Measurements from ENCODE around the gene CHD6. TPM values are rescaled to one million over a fixed set of nuclear protein-coding genes. Genes with fewer than 3 reads are reported as not detected.
A peak's percentile ranks its signal among the peaks of the same experiment; 100 is the strongest.

Gene CHD6, protein sequence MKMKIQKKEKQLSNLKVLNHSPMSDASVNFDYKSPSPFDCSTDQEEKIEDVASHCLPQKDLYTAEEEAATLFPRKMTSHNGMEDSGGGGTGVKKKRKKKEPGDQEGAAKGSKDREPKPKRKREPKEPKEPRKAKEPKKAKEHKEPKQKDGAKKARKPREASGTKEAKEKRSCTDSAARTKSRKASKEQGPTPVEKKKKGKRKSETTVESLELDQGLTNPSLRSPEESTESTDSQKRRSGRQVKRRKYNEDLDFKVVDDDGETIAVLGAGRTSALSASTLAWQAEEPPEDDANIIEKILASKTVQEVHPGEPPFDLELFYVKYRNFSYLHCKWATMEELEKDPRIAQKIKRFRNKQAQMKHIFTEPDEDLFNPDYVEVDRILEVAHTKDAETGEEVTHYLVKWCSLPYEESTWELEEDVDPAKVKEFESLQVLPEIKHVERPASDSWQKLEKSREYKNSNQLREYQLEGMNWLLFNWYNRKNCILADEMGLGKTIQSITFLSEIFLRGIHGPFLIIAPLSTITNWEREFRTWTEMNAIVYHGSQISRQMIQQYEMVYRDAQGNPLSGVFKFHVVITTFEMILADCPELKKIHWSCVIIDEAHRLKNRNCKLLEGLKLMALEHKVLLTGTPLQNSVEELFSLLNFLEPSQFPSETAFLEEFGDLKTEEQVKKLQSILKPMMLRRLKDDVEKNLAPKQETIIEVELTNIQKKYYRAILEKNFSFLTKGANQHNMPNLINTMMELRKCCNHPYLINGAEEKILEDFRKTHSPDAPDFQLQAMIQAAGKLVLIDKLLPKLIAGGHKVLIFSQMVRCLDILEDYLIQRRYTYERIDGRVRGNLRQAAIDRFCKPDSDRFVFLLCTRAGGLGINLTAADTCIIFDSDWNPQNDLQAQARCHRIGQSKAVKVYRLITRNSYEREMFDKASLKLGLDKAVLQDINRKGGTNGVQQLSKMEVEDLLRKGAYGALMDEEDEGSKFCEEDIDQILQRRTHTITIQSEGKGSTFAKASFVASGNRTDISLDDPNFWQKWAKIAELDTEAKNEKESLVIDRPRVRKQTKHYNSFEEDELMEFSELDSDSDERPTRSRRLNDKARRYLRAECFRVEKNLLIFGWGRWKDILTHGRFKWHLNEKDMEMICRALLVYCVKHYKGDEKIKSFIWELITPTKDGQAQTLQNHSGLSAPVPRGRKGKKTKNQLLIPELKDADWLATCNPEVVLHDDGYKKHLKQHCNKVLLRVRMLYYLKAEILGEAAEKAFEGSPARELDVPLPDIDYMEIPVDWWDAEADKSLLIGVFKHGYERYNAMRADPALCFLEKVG (N-terminal part only)
- total RNA-seq (2014; rRNA removed; shearing (Covaris generic)) = 17.5 and 20.9 TPM in 2 replicates

DNA sequence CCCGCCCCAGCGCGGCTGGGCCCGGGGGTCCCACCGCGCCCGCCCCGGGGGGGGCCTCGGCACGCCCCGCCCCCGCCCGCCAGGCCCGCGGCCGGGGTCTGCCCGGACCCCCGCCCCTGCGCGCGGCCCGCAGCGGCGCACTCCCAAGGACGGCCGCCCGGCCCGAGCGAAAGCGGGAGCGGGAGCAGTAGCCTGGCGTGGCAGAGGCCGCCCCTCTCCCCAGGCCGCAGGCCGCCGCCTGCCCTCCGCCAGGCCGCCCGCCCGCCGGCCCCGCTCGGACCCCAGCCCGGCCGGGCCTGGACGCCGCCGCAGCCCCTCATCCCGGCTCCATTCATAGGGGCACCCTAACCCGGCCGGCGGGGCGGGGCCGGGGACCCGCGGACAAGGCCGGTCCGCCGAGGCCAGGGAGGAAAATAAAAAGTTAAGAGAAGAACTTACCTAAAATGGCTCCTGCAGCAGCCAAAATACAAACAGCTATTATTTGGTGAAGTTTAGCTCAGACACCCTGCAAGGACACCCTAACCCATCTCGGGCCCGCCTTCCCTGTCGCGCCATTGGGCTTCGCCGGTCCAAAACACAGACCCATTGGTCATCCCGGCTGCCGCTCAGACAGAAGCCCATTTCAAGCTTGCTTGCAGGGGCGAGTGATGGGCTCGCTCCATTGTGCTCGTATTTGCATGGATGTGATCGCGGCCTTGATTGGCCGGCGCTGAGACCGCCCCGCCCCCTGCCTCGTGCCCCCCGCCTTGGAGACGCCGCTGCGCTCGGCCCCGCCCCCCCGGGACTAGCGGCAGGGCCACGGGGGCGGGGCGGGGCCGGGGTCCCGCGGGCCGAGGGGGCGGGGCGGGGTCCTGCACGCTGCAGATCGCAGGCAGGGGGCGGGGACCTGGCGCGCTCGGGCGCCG is at the start of gene CHD6:
Gene CHD6, minus strand, starts transcription at position 476 of the 905 bp plus-strand sequence. CDS start 67,040 bp downstream, outside the sequence.
- Histone ChIP-seq H3K9me3 (replicated peaks) (no peaks in the 10 kb centered on the region), H3K36me3 (no peaks in the 10 kb centered on the region), H3K4me1 (replicated peaks) (peaks cover 9% of the 10 kb centered on the region; the same call in 1 of the 2 replicates), H3K27me3 (replicated peaks) (peaks cover 2% of the 10 kb centered on the region; the same call in 1 of the 2 replicates), H3K4me3 (peak within 1 kb of the TSS; percentile 82), H3K27ac (peak within 1 kb of the TSS; percentile 52)
- DNase-seq (ENCODE audit: low read depth in 1 of 2, low spot score in 2 of 2) = peak; percentile 95 to 100

DNA sequence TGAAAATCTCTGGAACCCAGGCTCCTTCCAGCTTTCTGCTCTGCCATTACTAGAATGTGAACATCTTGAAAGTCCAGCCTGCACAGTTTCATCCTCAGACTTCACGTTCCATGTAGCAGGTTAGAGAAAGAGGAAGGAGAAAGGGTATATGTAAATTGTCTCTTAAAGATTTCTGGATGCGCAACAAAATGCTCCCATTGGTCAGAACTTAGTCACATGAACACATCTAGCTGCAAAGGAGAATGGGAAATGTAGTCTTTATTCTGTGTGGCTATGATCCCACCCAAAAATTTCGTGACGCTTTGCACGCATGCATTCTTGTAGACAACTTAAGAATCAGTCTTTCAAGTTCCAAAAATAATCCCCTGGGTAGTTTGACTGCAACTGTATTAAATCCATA is 46.4 kb upstream of the CHD6 start:
- no peaks in the 10 kb centered on the region; the same call in 1 of the 2 replicates for H3K27me3 ChIP-seq (replicated peaks)
- no peak overlapping the region for H3K27ac ChIP-seq
- H3K36me3 ChIP-seq = no peaks in the 10 kb centered on the region
- no peak overlapping the region for H3K4me3 ChIP-seq
- no peaks in the 10 kb centered on the region for H3K4me1 ChIP-seq (replicated peaks)
- H3K9me3 ChIP-seq (replicated peaks) = no peaks in the 10 kb centered on the region
- DNase-seq (ENCODE audit: low read depth in 1 of 2, low spot score in 2 of 2) = no peak

DNA sequence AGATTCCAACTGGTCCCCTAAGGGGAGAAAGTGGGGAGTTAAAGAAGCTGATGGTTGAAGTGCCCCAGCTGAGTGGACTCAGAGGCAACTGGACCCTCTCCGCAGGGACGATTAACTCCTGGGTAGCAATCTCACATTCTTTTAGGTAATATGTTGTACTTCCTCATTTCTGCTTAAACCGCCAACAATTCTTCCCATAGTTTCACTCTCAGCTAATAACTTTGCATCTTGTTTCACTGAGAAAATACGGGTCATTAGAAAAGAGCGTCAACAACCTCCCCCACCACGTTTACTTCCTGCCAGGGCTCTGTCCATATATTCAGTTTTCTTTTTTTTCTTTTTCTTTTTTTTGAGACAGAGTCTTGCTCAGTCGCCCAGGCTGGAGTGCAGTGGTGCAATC is 39.5 kb upstream of the CHD6 start:
- Histone ChIP-seq H3K4me1 (replicated peaks) (no peaks in the 10 kb centered on the region), H3K4me3 (no peak overlapping the region), H3K9me3 (replicated peaks) (no peaks in the 10 kb centered on the region), H3K36me3 (no peaks in the 10 kb centered on the region), H3K27me3 (replicated peaks) (no peaks in the 10 kb centered on the region), H3K27ac (no peak overlapping the region)
- DNase-seq (ENCODE audit: low read depth in 1 of 2, low spot score in 2 of 2) = no peak

DNA sequence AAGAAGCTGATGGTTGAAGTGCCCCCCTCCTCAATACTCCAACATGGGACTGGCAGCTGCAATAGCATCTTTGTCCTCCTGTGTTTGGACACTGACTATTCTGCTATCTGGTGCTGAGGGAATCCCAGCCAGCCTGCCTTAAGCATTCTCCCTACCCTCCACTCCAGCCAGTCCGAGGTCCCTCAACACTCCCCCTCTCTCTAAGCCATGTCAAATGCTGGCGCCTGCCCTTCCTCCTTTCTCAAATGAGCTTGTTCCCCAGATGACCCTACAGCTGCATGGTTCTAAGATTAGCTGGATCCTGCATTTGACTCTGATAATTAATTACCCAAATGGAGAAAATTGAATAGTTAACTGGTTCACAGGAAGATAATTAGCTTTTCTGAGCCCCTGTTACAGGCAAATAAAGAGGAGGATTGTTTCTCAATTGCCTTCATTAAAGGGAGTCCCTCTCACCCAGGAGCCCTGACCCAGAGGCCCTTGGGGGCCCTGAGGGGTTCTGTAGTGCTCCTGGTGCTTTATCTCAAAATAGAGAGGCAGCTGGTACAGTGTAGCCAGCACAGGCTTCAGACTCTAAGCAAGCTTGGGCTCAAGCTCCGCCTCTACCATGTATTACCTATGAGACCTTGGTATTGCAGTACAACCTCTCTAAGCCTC is 37.9 kb upstream of the CHD6 start:
- Histone ChIP-seq H3K9me3 (replicated peaks) (no peaks in the 10 kb centered on the region), H3K4me3 (no peak overlapping the region), H3K27ac (no peak overlapping the region), H3K27me3 (replicated peaks) (no peaks in the 10 kb centered on the region; the same call in 1 of the 2 replicates), H3K36me3 (no peaks in the 10 kb centered on the region), H3K4me1 (replicated peaks) (no peaks in the 10 kb centered on the region)
- no peak for DNase-seq (ENCODE audit: low read depth in 1 of 2, low spot score in 2 of 2)

DNA sequence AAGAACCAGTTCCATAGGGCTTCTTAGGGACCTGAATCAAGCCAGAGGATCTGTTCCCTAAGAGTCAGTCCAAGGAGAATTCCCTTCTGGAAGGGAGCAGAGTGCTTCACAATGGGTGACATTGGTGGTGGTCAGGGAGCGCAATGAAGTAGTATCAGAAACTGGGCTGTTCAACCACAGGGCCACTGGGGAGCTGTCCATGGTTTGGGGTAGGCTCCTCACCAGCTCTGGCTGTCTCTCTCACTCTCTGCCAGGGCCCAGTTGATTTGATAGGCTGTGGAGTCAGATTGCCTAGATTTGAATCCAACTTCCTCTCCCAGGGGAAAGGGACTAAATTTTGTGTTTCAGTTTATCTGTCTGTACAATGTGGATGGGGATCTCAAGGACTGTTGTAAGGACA is 36.7 kb upstream of the CHD6 start:
- no peak for DNase-seq (ENCODE audit: low read depth in 1 of 2, low spot score in 2 of 2)
- Histone ChIP-seq H3K4me1 (replicated peaks) (no peaks in the 10 kb centered on the region), H3K4me3 (no peak overlapping the region), H3K36me3 (no peaks in the 10 kb centered on the region), H3K27ac (no peak overlapping the region), H3K27me3 (replicated peaks) (no peaks in the 10 kb centered on the region; the same call in 1 of the 2 replicates), H3K9me3 (replicated peaks) (no peaks in the 10 kb centered on the region)

DNA sequence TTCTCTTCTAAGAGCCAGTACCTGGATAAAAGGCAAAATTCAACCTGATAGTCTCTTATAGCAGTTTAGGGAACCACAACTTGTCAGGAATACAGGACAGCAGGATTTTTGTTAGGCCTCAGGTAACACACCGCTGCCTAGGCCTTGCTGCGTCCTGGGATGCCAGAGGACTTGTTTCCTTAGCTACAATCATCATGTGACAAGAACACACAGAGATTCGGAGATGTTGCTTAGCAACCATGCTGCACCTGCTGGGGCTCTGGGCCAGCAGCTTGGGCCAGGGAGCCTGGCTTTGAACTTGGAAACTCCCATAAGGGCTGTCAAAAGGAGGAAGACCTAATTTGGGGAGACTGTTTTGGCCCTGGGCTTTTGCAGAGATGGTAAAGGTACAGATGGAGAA is 36.1 kb upstream of the CHD6 start:
- DNase-seq (ENCODE audit: low read depth in 1 of 2, low spot score in 2 of 2) = no peak
- no peak overlapping the region for H3K27ac ChIP-seq
- H3K27me3 ChIP-seq (replicated peaks) = no peaks in the 10 kb centered on the region; the same call in 1 of the 2 replicates
- H3K4me1 ChIP-seq (replicated peaks) = no peaks in the 10 kb centered on the region
- H3K36me3 ChIP-seq = no peaks in the 10 kb centered on the region
- no peaks in the 10 kb centered on the region for H3K9me3 ChIP-seq (replicated peaks)
- no peak overlapping the region for H3K4me3 ChIP-seq

DNA sequence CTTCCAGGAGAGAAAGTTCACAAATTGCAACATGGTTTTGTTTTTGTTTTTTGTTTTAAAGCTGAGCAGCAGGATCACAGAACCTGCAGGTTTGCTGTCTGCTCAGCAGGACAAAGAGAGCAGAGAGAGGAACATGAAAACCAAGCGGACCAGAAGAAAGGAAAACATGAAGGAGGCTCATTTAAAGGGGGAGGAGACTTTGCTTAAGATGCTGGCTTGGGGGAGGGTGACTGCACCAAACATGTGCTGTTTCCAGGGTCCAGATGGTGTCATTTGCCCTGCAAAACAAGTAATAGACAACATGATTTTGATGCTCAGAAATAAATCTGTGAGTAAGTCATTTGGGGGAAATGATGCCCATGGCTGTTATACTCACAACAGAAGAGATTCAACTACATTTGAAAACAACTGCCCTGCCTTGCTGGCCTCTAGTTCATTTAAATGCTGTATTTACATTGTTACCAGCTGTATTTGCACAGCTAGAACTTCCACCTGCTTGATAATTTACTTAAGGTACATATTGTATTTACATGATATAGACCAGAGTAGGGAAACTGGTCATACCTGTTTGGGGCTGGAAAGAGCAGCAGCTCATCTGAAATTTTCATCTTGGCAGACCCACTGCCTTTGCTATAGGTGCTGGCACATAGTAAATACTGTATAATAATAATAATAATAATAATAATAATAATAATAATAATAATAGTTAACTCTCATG is 32.2 kb upstream of the CHD6 start:
- Histone ChIP-seq H3K4me1 (replicated peaks) (no peaks in the 10 kb centered on the region), H3K9me3 (replicated peaks) (no peaks in the 10 kb centered on the region), H3K4me3 (no peak overlapping the region), H3K27me3 (replicated peaks) (no peaks in the 10 kb centered on the region; the same call in 1 of the 2 replicates), H3K36me3 (no peaks in the 10 kb centered on the region), H3K27ac (no peak overlapping the region)
- DNase-seq (ENCODE audit: low read depth in 1 of 2, low spot score in 2 of 2) = no peak

DNA sequence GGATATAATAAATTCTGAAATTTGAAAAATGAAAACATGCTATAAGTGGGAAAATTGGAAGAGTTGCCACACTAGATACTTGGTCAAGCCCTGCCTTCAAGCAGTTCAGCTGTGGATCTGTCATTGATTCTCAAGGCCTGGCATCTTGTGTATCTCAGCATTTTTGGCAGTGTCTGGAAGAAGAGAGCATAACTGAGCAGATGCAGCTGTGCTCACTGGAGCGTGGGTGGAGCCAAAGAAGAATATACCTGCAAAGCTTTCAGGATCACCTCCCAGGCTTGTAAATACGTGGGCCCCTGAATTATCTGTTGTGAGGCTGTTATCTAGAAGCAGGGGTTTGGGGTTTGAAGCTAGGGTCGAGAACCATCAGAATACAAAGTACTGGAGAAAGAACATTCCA is 31.3 kb upstream of the CHD6 start:
- DNase-seq (ENCODE audit: low read depth in 1 of 2, low spot score in 2 of 2) = no peak
- Histone ChIP-seq H3K9me3 (replicated peaks) (no peaks in the 10 kb centered on the region), H3K4me3 (no peak overlapping the region), H3K27me3 (replicated peaks) (no peaks in the 10 kb centered on the region; the same call in 1 of the 2 replicates), H3K27ac (no peak overlapping the region), H3K36me3 (no peaks in the 10 kb centered on the region), H3K4me1 (replicated peaks) (no peaks in the 10 kb centered on the region)

DNA sequence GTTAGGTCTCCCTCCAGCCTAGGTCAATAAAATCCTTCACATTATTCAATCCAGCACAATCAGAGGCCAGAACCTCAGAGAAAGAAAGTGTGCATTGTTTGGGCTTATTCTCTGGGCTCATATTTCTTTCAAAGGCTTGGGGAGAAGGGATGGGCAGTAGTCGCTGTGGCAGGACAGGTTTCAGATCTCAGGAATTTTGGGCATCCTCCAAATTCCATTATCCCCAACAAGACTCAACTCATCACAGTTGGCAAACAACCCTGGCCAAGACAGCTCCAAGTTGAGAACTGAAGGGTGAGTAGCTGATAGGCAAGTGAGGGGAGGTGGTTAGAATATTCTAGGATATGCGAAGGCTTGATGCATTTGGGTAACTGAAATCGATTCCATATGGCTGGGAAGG is 27.2 kb upstream of the CHD6 start:
- no peaks in the 10 kb centered on the region for H3K9me3 ChIP-seq (replicated peaks)
- H3K27ac ChIP-seq = no peak overlapping the region
- H3K36me3 ChIP-seq = no peaks in the 10 kb centered on the region
- H3K4me1 ChIP-seq (replicated peaks) = peaks cover 6% of the 10 kb centered on the region
- no peak for DNase-seq (ENCODE audit: low read depth in 1 of 2, low spot score in 2 of 2)
- H3K27me3 ChIP-seq (replicated peaks) = no peaks in the 10 kb centered on the region; the same call in 1 of the 2 replicates
- H3K4me3 ChIP-seq = no peak overlapping the region

DNA sequence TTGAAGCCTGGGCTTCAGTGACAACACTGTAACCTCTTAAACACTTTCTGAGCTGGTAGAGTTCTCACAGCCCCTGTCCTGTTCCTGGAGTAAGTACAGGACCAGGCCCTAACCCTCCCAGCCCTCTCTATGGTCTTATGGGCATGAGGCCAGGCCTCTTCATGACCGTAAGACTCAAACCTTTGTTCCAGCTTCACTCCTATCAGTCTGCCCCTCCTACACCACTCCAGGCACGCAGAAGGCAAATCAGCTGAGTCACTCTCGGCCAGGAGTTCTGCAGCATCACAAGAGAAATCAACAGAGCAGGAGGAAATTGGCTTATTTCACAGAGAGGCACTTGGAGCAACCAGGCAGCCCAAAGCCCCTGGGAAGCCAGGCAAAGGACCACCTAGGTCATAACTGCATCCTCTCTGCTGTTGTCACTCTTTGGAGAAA is 25.3 kb upstream of the CHD6 start:
- Histone ChIP-seq H3K27ac (no peak overlapping the region), H3K36me3 (no peaks in the 10 kb centered on the region), H3K4me1 (replicated peaks) (peaks cover 6% of the 10 kb centered on the region), H3K4me3 (no peak overlapping the region), H3K9me3 (replicated peaks) (no peaks in the 10 kb centered on the region), H3K27me3 (replicated peaks) (peaks cover 3% of the 10 kb centered on the region; the same call in 1 of the 2 replicates)
- peak; percentile 40 to 57 for DNase-seq (ENCODE audit: low read depth in 1 of 2, low spot score in 2 of 2)

DNA sequence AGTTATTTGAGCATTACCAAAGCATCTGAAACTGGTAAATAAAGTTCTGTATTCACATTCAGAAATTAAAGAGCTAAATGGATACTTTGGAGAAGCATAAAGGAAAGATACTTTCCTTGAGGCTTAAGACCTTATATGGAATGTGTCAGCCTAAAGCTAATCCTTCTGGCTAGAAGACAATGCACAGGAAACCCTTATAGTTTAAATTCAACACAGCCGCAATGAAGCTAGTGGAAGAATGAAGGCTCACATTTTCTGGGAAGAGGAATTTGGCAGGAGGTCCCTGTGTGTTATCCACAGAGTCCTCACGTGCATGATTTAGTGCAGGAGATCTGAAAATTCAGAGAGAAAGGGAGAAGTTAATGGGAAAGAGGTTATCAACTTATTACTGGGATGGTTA is 21.5 kb upstream of the CHD6 start:
- Histone ChIP-seq H3K9me3 (replicated peaks) (no peaks in the 10 kb centered on the region), H3K27me3 (replicated peaks) (peaks cover 13% of the 10 kb centered on the region), H3K27ac (no peak overlapping the region), H3K4me3 (no peak overlapping the region), H3K4me1 (replicated peaks) (peaks cover 6% of the 10 kb centered on the region), H3K36me3 (no peaks in the 10 kb centered on the region)
- DNase-seq (ENCODE audit: low read depth in 1 of 2, low spot score in 2 of 2) = no peak

Data from SJSA1 (cell line).